Right lobe of liver (tissue), 4 donors: ENCODE data around the gene ZNF761.

Experiments used
- POLR2A ChIP-seq: fragments of 450-650 bp; IDR thresholded peaks from one replicate; pipeline ENCODE4 v1.6.1; 2017; ENCODE audit warnings: antibody characterized with exemption, mild to moderate bottlenecking
- TF ChIP-seq, protein P1 (sequence below), 4 donors: fragments of 200-600 bp in 3 of 4; fragments of 450-650 bp in 1 of 4; IDR thresholded peaks; one replicate each; pipeline versions ENCODE4 v1.5.1 to v1.8.0; 2016 to 2022; ENCODE audit warnings: antibody characterized with exemption in 4 of 4, mild to moderate bottlenecking in 2 of 4
- donor health status: DM: no; HTN: no; CAD: no.
- donor health status: DM: no; HTN: no; CAD: no.
- donor health status: DM: no; HTN: yes; CAD: no.

DNA sequence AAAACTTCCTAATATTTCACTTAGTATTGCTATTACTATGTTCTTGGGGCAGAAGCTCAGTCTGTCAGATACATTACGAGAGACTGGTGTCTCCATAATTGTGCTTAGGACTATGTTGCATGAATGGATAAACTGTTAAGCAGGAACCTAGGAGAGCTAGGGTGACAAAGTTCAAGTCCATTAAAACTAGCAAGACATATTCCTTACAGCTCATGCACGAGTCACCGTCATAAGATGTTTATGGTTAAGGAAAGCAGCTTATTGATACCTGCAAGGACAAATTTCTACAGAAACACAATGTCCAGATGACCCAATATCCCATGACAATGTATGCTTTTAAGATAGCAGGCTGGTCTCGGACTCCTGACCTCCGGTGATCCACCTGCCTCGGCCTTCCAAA, 30.1 kb downstream of the ZNF761 start:
- no peak for TF ChIP-seq POLR2A
- TF ChIP-seq, protein P1, sequence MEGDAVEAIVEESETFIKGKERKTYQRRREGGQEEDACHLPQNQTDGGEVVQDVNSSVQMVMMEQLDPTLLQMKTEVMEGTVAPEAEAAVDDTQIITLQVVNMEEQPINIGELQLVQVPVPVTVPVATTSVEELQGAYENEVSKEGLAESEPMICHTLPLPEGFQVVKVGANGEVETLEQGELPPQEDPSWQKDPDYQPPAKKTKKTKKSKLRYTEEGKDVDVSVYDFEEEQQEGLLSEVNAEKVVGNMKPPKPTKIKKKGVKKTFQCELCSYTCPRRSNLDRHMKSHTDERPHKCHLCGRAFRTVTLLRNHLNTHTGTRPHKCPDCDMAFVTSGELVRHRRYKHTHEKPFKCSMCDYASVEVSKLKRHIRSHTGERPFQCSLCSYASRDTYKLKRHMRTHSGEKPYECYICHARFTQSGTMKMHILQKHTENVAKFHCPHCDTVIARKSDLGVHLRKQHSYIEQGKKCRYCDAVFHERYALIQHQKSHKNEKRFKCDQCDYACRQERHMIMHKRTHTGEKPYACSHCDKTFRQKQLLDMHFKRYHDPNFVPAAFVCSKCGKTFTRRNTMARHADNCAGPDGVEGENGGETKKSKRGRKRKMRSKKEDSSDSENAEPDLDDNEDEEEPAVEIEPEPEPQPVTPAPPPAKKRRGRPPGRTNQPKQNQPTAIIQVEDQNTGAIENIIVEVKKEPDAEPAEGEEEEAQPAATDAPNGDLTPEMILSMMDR (IDR thresholded peaks at IDR 0.05), result no peak
